SK-N-SH (cell line): Measurements from ENCODE around the gene SLC41A3. TPM values are rescaled to one million over a fixed set of nuclear protein-coding genes. Genes with fewer than 3 reads are reported as not detected.

Experiments used
- CTCF ChIA-PET: fragments of 300-600, 350-600 bp; formaldehyde crosslinking; extraction: SDS; loops from one replicate; lab custom pipeline; 2021; lab: Yijun Ruan, JAX
- POLR2A ChIA-PET: fragments of 350-600 bp; sonication (Branson Sonifier 250); formaldehyde crosslinking; extraction: SDS; loops from one replicate; lab custom pipeline; 2020; ENCODE audit warnings: antibody characterized with exemption, inconsistent platforms; lab: Yijun Ruan, JAX
- DNase-seq: peaks from one replicate; pipeline ENCODE4 v3.0.0; 2012
- H2AFZ ChIP-seq: fragments of 200-600 bp; sonication (generic); 2 replicates; pipeline ENCODE4 v1.8.1; 2016; ENCODE audit warnings: antibody characterized with exemption, mild to moderate bottlenecking, low read depth
- H3F3A ChIP-seq: fragments of 200-600 bp; sonication (generic); replicated peaks from 2 replicates; pipeline ENCODE3; 2016; ENCODE audit warnings: antibody characterized with exemption, mild to moderate bottlenecking; ENCODE audit not compliant: insufficient read depth
- H3K27ac ChIP-seq, 2 experiments: fragments of 200-500 bp in 1 of 2; fragments of 200-600 bp in 1 of 2; sonication (Bioruptor generic) in 1 of 2; sonication (generic), shearing (Covaris generic) in 1 of 2; 2 replicates each; pipeline versions ENCODE4 v1.5.1 to v1.6.1; 2014 to 2016; ENCODE audit warnings: low read depth in 2 of 2, inconsistent platforms in 1 of 2, low read length in 1 of 2, mild to moderate bottlenecking in 1 of 2, mixed read lengths in 1 of 2
- H3K27me3 ChIP-seq: fragments of 200-600 bp; sonication (generic), shearing (Covaris generic); 2 replicates; pipeline ENCODE4 v1.6.1; 2016; ENCODE audit warnings: mixed run types; ENCODE audit not compliant: insufficient read depth
- H3K36me3 ChIP-seq, 2 experiments: fragments of 200-500 bp in 1 of 2; fragments of 200-600 bp in 1 of 2; sonication (Bioruptor generic) in 1 of 2; sonication (generic) in 1 of 2; replicated peaks in 1 of 2; 2 replicates each; pipeline versions ENCODE3 to v1.5.1; 2014 to 2016; ENCODE audit warnings: low read length in 1 of 2, mild to moderate bottlenecking in 1 of 2; ENCODE audit not compliant: insufficient read depth in 2 of 2, control insufficient read depth in 1 of 2
- H3K4me1 ChIP-seq, 2 experiments: fragments of 200-500 bp in 1 of 2; fragments of 200-600 bp in 1 of 2; sonication (Bioruptor generic) in 1 of 2; sonication (generic), shearing (Covaris generic) in 1 of 2; 2 replicates each; pipeline versions ENCODE4 v1.5.1 to v1.6.1; 2014 to 2016; ENCODE audit warnings: low read depth in 1 of 2, low read length in 1 of 2, mixed run types in 1 of 2; ENCODE audit not compliant: insufficient read depth in 2 of 2, control insufficient read depth in 1 of 2
- H3K4me2 ChIP-seq: fragments of 200-600 bp; sonication (generic), shearing (Covaris generic); 2 replicates; pipeline ENCODE4 v1.6.1; 2017; ENCODE audit warnings: mixed run types
- H3K4me3 ChIP-seq, 2 experiments: fragments of 200-500 bp in 1 of 2; fragments of 200-600 bp in 1 of 2; sonication (Bioruptor generic) in 1 of 2; sonication (generic), shearing (Covaris generic) in 1 of 2; 2 replicates each; pipeline versions ENCODE4 v1.5.1 to v1.8.1; 2014 to 2016; ENCODE audit warnings: low read depth in 2 of 2, inconsistent platforms in 1 of 2, low read length in 1 of 2, mild to moderate bottlenecking in 1 of 2, mixed read lengths in 1 of 2, moderate library complexity in 1 of 2
- H3K79me2 ChIP-seq: fragments of 200-600 bp; sonication (generic); 2 replicates; pipeline ENCODE4 v1.8.1; 2017; ENCODE audit warnings: mild to moderate bottlenecking; ENCODE audit not compliant: insufficient read depth
- H3K9ac ChIP-seq: fragments of 200-600 bp; sonication (generic); 2 replicates; pipeline ENCODE4 v1.6.1; 2017; ENCODE audit warnings: mixed run types
- H3K9me2 ChIP-seq: fragments of 200-600 bp; sonication (generic); 2 replicates; pipeline ENCODE4 v1.6.1; 2017; ENCODE audit warnings: mixed run types
- H3K9me3 ChIP-seq: fragments of 200-600 bp; sonication (generic); 2 replicates; pipeline ENCODE4 v1.6.1; 2017; ENCODE audit warnings: mixed run types, mild to moderate bottlenecking, moderate library complexity
- H4K20me1 ChIP-seq: fragments of 200-600 bp; sonication (generic); 2 replicates; pipeline ENCODE4 v1.6.1; 2017; ENCODE audit warnings: mild to moderate bottlenecking, mixed run types; ENCODE audit not compliant: insufficient read depth
- CHD2 ChIP-seq: fragments of 150-350 bp; IDR thresholded peaks from 2 replicates; pipeline ENCODE4 v1.6.1; 2018; ENCODE audit warnings: low read length; ENCODE audit not compliant: partially characterized antibody
- ELF1 ChIP-seq: IDR thresholded peaks from 2 replicates; pipeline ENCODE4 v1.4.0; 2012
- EZH2phosphoT487 ChIP-seq: fragments of 200-600 bp; sonication (generic); IDR thresholded peaks from 2 replicates; pipeline ENCODE4 v1.6.1; 2017; ENCODE audit warnings: low read depth, mixed run types, mild to moderate bottlenecking, antibody characterized with exemption, moderate library complexity, borderline replicate concordance
- FOSL2 ChIP-seq: IDR thresholded peaks from 2 replicates; pipeline ENCODE4 v1.4.0; 2012; ENCODE audit warnings: low read depth, mild to moderate bottlenecking, moderate library complexity, borderline replicate concordance
- GATA2 ChIP-seq: sonication (generic); formaldehyde crosslinking; IDR thresholded peaks from 2 replicates; pipeline ENCODE4 v1.5.0; 2020; ENCODE audit warnings: mild to moderate bottlenecking, missing genetic modification reagents
- JUND ChIP-seq: IDR thresholded peaks from 2 replicates; pipeline ENCODE4 v1.4.0; 2012
- NRF1 ChIP-seq: IDR thresholded peaks from 2 replicates; pipeline ENCODE4 v1.6.1; 2012; ENCODE audit warnings: low read depth, mild to moderate bottlenecking, low read length
- POLR2AphosphoS5 ChIP-seq: IDR thresholded peaks from 2 replicates; pipeline ENCODE4 v1.6.1; 2012; ENCODE audit warnings: low read depth, low read length
- RCOR1 ChIP-seq: fragments of 150-350 bp; IDR thresholded peaks from 2 replicates; pipeline ENCODE4 v1.6.1; 2017; ENCODE audit warnings: antibody characterized with exemption, low read length
- RXRA ChIP-seq: IDR thresholded peaks from 2 replicates; pipeline ENCODE4 v1.4.0; 2012; ENCODE audit warnings: low read depth, mild to moderate bottlenecking, borderline replicate concordance
- SIN3A ChIP-seq: IDR thresholded peaks from 2 replicates; pipeline ENCODE4 v1.6.1; 2012; ENCODE audit warnings: low read depth, mild to moderate bottlenecking, low read length, moderate library complexity, borderline replicate concordance
- SMC3 ChIP-seq: IDR thresholded peaks from 2 replicates; pipeline ENCODE4 v1.6.1; 2012; ENCODE audit warnings: low read depth, low read length, improper control_type of control experiment
- TAF1 ChIP-seq: IDR thresholded peaks from 2 replicates; pipeline ENCODE4 v1.6.1; 2012; ENCODE audit warnings: low read depth, mild to moderate bottlenecking, low read length, moderate library complexity, borderline replicate concordance
- TCF12 ChIP-seq: IDR thresholded peaks from 2 replicates; pipeline ENCODE4 v1.4.0; 2012
- YY1 ChIP-seq: IDR thresholded peaks from 2 replicates; pipeline ENCODE4 v1.4.0; 2012; ENCODE audit warnings: low read depth, mild to moderate bottlenecking
- WGBS: methylation state at CpG from one replicate; pipeline ENCODE4 v1.1.6; 2017; ENCODE audit warnings: low lambda C conversion rate; 5-methylcytosine and 5-hydroxymethylcytosine counted together
- polyA plus RNA-seq, 3 experiments: library from polyadenylated mRNA; depleted of rRNA; stranded (reverse); fragments of >200 nt; gene quantifications; 2 replicates each; pipeline ENCODE4 v1.2.3, GENCODE V29; 2012
- TF ChIP-seq, protein P1 (sequence below): IDR thresholded peaks from 2 replicates; pipeline ENCODE4 v1.4.0; 2012; ENCODE audit warnings: low read depth
- TF ChIP-seq, protein P2 (sequence below): fragments of 150-350 bp; IDR thresholded peaks from 2 replicates; pipeline ENCODE4 v1.6.1; 2016; ENCODE audit warnings: mild to moderate bottlenecking, low read depth, low read length
- TF ChIP-seq, protein P3 (sequence below): IDR thresholded peaks from 2 replicates; pipeline ENCODE4 v1.4.0; 2012; ENCODE audit warnings: low read depth, borderline replicate concordance
- TF ChIP-seq, protein P4 (sequence below): IDR thresholded peaks from 2 replicates; pipeline ENCODE4; 2012

SLC41A3 gene
- polyA plus RNA-seq, 1 of the 3 experiments (the other 2 are of a cell fraction), result 53.4 TPM

DNA sequence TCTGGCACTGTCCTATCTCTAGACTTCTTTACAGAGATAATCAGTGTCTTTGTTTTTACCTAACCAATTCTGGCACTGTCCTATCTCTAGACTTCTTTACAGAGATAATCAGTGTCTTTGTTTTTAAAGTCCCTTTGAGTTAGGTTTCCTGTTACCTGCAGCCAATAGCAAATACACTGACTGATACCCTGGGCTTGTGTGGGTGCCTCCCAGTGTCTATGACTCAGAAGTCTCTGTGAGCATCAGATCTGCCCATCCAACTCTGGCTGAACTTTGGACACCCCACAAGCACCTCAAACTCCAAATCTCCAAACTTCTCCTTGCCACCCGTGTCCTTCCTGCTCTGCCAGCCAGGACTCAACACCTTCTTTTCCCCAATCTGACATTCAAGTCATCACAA is 30.4 kb downstream of the SLC41A3 start:
- TF ChIP-seq FOSL2 (no peak), RXRA (no peak), RCOR1 (no peak), YY1 (no peak), NRF1 (no peak), SIN3A (no peak), CHD2 (no peak), TCF12 (no peak), TAF1 (no peak), POLR2AphosphoS5 (no peak), GATA2 (no peak), SMC3 (no peak), ELF1 (no peak), JUND (no peak)
- TF ChIP-seq, protein P1, sequence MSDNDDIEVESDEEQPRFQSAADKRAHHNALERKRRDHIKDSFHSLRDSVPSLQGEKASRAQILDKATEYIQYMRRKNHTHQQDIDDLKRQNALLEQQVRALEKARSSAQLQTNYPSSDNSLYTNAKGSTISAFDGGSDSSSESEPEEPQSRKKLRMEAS, result no peak
- TF ChIP-seq, protein P2, sequence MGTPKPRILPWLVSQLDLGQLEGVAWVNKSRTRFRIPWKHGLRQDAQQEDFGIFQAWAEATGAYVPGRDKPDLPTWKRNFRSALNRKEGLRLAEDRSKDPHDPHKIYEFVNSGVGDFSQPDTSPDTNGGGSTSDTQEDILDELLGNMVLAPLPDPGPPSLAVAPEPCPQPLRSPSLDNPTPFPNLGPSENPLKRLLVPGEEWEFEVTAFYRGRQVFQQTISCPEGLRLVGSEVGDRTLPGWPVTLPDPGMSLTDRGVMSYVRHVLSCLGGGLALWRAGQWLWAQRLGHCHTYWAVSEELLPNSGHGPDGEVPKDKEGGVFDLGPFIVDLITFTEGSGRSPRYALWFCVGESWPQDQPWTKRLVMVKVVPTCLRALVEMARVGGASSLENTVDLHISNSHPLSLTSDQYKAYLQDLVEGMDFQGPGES, result no peak
- DNase-seq, result no peak
- H2AFZ ChIP-seq, result no peak overlapping the region

DNA sequence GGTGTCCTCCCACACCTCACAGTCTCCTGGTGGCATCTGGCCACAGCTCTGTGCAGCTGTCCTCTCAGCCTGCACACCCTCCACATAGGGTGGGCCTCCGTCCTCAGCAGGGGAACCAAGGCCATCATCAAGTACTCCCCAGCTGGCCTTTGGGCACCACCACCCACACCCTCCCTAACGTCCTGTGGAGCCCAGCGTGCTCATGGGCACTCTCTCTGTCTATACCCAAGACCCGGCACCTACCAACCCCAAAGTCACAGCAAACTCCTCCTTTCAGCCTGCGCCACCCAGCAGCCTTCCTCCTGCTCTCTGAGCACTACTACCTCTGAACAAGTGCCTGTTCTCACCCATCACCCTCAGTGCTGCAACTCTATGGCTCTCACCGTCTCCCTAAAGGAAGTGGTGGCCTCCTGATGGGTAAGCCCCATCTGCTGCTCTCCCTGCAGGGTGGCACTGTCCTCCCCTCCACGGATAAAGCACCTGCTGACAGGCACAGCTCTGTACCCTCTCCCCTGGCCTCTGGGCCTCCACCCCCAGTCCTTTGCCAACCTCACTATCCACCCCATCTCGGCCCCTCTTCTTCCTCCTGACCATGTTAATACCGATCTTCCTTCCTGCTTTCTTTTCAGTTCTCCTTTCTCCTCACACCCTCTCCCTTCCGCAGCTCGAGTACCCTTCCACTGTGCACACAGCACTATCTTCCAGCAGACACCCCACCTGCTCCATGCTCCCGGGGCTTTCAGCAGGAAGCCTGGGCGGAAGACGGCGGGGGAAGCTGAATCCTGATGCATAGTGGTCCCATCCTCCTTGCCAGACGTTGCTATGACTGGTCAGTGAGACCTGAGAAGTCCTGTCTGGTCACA is 31.5 kb downstream of the SLC41A3 start:
- Histone ChIP-seq H2AFZ (no peak overlapping the region), H3K27ac (no peak overlapping the region), H3F3A (no peaks in the 10 kb centered on the region), H4K20me1 (no peaks in the 10 kb centered on the region), H3K9me3 (no peaks in the 10 kb centered on the region), H3K4me1 (no peaks in the 10 kb centered on the region), H3K4me2 (no peak overlapping the region), H3K79me2 (no peaks in the 10 kb centered on the region), H3K9me2 (no peaks in the 10 kb centered on the region), H3K27me3 (no peaks in the 10 kb centered on the region), H3K9ac (no peak overlapping the region)
- ChIA-PET CTCF (interaction anchor here (0.5 to 0.7 kb wide), 3 partner anchors 9 to 235 kb away, joined by 3 to 4 read pairs (median 3); no protein-coding TSS in a partner anchor), POLR2A (no interaction called here)
- WGBS, result 86% methylated on average over 16 of the region's 16 CpGs
- no peak for DNase-seq
- TF ChIP-seq, protein P3, sequence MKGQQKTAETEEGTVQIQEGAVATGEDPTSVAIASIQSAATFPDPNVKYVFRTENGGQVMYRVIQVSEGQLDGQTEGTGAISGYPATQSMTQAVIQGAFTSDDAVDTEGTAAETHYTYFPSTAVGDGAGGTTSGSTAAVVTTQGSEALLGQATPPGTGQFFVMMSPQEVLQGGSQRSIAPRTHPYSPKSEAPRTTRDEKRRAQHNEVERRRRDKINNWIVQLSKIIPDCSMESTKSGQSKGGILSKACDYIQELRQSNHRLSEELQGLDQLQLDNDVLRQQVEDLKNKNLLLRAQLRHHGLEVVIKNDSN, result no peak
- TF ChIP-seq, protein P2, result no peak
- TF ChIP-seq NRF1, result no peak
- TF ChIP-seq, protein P4, sequence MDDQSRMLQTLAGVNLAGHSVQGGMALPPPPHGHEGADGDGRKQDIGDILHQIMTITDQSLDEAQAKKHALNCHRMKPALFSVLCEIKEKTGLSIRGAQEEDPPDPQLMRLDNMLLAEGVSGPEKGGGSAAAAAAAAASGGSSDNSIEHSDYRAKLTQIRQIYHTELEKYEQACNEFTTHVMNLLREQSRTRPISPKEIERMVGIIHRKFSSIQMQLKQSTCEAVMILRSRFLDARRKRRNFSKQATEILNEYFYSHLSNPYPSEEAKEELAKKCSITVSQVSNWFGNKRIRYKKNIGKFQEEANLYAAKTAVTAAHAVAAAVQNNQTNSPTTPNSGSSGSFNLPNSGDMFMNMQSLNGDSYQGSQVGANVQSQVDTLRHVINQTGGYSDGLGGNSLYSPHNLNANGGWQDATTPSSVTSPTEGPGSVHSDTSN, result no peak
- no peak for TF ChIP-seq EZH2phosphoT487
- no peak for TF ChIP-seq YY1
- TF ChIP-seq TCF12, result no peak
- TF ChIP-seq, all 33 proteins: peak for 0
- Histone ChIP-seq H3K4me3 (no peak overlapping the region), H3K36me3 (no peaks in the 10 kb centered on the region)

More for the DNA sequence above, 30.4 kb downstream of the SLC41A3 start:
- Histone ChIP-seq H3K9me3 (no peaks in the 10 kb centered on the region), H3K4me2 (no peak overlapping the region), H3F3A (no peaks in the 10 kb centered on the region), H3K9ac (no peak overlapping the region), H3K27me3 (no peaks in the 10 kb centered on the region), H3K9me2 (no peaks in the 10 kb centered on the region), H3K27ac (no peak overlapping the region), H3K79me2 (no peaks in the 10 kb centered on the region), H3K36me3 (no peaks in the 10 kb centered on the region), H3K4me1 (no peaks in the 10 kb centered on the region; a peak in 1 of 4 replicates), H4K20me1 (no peaks in the 10 kb centered on the region), H3K4me3 (no peak overlapping the region)
- POLR2A ChIA-PET, result no interaction called here
- CTCF ChIA-PET, result no interaction called here
- 83% methylated on average over 1 of the region's 1 CpG for WGBS
